Breast epithelium (tissue), 4 donors: ENCODE measurements around the gene EFR3B. TPM values are rescaled to one million over a fixed set of nuclear protein-coding genes. Genes with fewer than 3 reads are reported as not detected.

Experiments used
- DNase-seq, 2 donors: peaks; one replicate each; pipeline ENCODE4 v3.0.0-alpha.2; 2019; ENCODE audit warnings: low spot score in 2 of 2
- H3K27ac ChIP-seq, 2 donors: fragments of 200-600 bp; sonication (generic) in 1 of 2; one replicate each; pipeline ENCODE4 v1.5.1; 2016 to 2019; ENCODE audit warnings: mild to moderate bottlenecking in 1 of 2
- H3K27me3 ChIP-seq, 2 donors: fragments of 200-600 bp; sonication (generic) in 1 of 2; one replicate each; pipeline versions ENCODE4 v1.5.1 to v1.6.0; 2017 to 2019; ENCODE audit warnings: control low read depth in 1 of 2, mild to moderate bottlenecking in 1 of 2
- H3K36me3 ChIP-seq: fragments of 200-600 bp; one replicate; pipeline ENCODE4 v1.5.1; 2019
- H3K4me1 ChIP-seq, 2 donors: fragments of 200-600 bp; sonication (generic); one replicate each; pipeline ENCODE4 v1.5.1; 2016 to 2019; ENCODE audit warnings: control low read depth in 1 of 2
- H3K4me3 ChIP-seq, 3 donors: fragments of 200-600 bp; sonication (generic); 1 replicate in 2 of 3; 2 replicates in 1 of 3; pipeline ENCODE4 v1.5.1; 2016 to 2019; ENCODE audit warnings: mild to moderate bottlenecking in 3 of 3, moderate library complexity in 2 of 3
- H3K9me3 ChIP-seq, 2 donors: fragments of 200-600 bp; sonication (generic) in 1 of 2; one replicate each; pipeline ENCODE4 v1.5.1; 2016 to 2019; ENCODE audit warnings: control low read depth in 1 of 2
- POLR2A ChIP-seq: fragments of 450-650 bp; IDR thresholded peaks from one replicate; pipeline ENCODE4 v1.6.1; 2016; ENCODE audit warnings: antibody characterized with exemption, mild to moderate bottlenecking, moderate library complexity
- POLR2AphosphoS5 ChIP-seq, 3 donors: sonication (generic); formaldehyde crosslinking; IDR thresholded peaks; one replicate each; pipeline ENCODE4 v1.6.1; 2017; ENCODE audit warnings: antibody characterized with exemption in 3 of 3
- intact Hi-C: fragments of 100-400 bp; cut with DNase I; formaldehyde crosslinking; loops from one replicate; pipeline ENCODE4 v1.15.1; 2023; ENCODE audit warnings: low total_unique reads
- total RNA-seq, 3 donors: library from RNA; depleted of rRNA; stranded (reverse); fragments of >200 nt; gene quantifications; one replicate each; pipeline ENCODE4 v1.1.0, GENCODE V29; 2016
- TF ChIP-seq, protein P1 (sequence below), 3 donors: fragments of 450-650 bp; IDR thresholded peaks; one replicate each; pipeline ENCODE4 v1.5.1; 2016 to 2017; ENCODE audit warnings: antibody characterized with exemption in 3 of 3, mild to moderate bottlenecking in 3 of 3, moderate library complexity in 3 of 3

EFR3B gene
- total RNA-seq, 3 donors from 2014 or later: 0.16 to 0.98 (median 0.73) TPM

DNA sequence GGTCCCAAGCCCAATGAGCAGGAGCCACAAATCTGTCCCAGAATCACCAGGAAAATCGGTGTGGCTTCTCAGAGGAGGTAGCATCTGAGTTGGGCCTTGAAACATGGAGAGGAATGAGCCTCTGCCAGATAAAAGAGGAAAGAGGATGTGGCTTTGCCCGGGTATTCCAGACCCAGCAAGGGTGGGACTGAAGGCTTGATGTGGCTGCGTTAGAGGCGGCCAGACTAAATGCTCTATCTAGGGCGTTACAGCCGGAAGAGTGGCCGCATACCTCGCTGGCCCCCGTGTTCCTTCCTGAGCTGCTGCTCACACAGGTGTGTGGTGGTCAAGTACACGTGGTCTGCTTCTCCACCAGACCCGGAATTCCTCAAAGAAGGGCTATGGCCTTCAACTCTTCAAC, 160.4 kb downstream of the EFR3B start:
- intact Hi-C loops: no loop called here
- no peaks in the 10 kb centered on the region for H3K27me3 ChIP-seq
- H3K9me3 ChIP-seq: no peaks in the 10 kb centered on the region
- no peaks in the 10 kb centered on the region for H3K36me3 ChIP-seq
- H3K4me3 ChIP-seq: no peak overlapping the region
- H3K4me1 ChIP-seq: no peaks in the 10 kb centered on the region
- TF ChIP-seq, protein P1, sequence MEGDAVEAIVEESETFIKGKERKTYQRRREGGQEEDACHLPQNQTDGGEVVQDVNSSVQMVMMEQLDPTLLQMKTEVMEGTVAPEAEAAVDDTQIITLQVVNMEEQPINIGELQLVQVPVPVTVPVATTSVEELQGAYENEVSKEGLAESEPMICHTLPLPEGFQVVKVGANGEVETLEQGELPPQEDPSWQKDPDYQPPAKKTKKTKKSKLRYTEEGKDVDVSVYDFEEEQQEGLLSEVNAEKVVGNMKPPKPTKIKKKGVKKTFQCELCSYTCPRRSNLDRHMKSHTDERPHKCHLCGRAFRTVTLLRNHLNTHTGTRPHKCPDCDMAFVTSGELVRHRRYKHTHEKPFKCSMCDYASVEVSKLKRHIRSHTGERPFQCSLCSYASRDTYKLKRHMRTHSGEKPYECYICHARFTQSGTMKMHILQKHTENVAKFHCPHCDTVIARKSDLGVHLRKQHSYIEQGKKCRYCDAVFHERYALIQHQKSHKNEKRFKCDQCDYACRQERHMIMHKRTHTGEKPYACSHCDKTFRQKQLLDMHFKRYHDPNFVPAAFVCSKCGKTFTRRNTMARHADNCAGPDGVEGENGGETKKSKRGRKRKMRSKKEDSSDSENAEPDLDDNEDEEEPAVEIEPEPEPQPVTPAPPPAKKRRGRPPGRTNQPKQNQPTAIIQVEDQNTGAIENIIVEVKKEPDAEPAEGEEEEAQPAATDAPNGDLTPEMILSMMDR (IDR thresholded peaks at IDR 0.05): no peak
- TF ChIP-seq POLR2AphosphoS5 (IDR thresholded peaks at IDR 0.05) (no peak), POLR2A (no peak)
- no peak for DNase-seq
- no peak overlapping the region for H3K27ac ChIP-seq

DNA sequence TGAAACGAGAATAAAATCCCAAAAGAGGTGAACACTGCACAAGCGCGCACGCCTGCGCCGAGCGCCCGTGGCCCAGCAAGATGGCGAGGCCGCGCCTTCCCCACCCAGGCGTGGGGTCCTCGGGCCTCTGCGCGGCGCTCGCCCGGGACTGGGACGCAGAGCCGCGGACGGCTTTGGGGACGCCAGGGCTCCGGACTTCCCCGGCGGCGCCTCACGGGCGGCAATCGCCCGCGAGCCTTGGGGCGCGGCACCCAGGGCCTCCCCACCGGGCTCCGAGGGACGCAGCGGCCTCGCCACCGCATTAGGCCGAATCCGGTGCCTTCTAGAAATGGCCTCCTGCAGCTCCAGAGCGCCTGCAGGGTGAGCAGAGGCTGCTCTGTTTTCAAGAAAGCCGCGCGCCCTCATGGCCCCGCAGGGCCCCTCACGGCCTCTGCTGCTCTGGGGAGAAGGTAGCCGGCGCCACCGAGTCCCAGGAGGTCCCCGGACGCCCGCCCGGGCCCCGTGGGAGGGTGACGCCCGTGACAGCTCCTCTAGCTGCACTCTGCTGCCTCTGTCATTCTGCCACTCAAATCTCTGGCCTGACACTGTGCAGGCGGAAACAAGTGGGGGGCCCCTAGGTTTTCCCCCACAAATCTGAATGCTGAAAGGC, 162.4 kb downstream of the EFR3B start:
- no peaks in the 10 kb centered on the region for H3K36me3 ChIP-seq
- intact Hi-C loops: no loop called here
- H3K27ac ChIP-seq: no peak overlapping the region
- no peaks in the 10 kb centered on the region for H3K9me3 ChIP-seq
- DNase-seq: no peak
- no peak for TF ChIP-seq POLR2A
- no peak for TF ChIP-seq POLR2AphosphoS5 (IDR thresholded peaks at IDR 0.05)
- TF ChIP-seq, protein P1 (IDR thresholded peaks at IDR 0.05): no peak
- peak overlapping the region; percentile 18 to 57 (median 37) for H3K4me3 ChIP-seq
- H3K4me1 ChIP-seq: no peaks in the 10 kb centered on the region
- no peaks in the 10 kb centered on the region for H3K27me3 ChIP-seq

DNA sequence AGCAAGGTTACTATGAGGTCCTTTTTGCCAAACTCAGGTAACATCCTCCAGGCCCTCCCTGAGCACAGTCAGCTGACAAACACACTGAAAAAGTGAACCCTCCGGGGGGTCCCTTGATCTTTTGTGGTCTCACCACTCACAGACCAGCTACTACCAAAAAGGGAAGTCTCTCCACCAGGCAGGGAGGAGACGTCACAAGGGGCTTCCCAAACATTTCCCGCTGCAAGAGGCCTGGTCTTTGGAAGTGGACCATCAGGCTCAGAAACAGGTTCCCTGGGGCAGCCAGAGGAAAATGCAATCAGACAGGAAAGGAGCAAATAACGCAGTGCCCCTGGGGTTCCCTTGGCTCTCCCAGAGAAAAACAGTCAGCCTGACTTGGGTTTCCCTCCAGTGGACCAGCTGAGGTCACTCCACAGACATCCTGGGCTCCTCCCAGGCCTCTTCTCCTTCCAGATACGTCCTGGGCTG, 165.2 kb downstream of the EFR3B start:
- Histone ChIP-seq H3K9me3 (no peaks in the 10 kb centered on the region), H3K27me3 (no peaks in the 10 kb centered on the region), H3K36me3 (no peaks in the 10 kb centered on the region), H3K4me1 (no peaks in the 10 kb centered on the region), H3K27ac (no peak overlapping the region), H3K4me3 (no peak overlapping the region)
- TF ChIP-seq POLR2AphosphoS5 (IDR thresholded peaks at IDR 0.05): no peak
- TF ChIP-seq POLR2A: no peak
- TF ChIP-seq, protein P1 (IDR thresholded peaks at IDR 0.05): no peak
- intact Hi-C loops: no loop called here
- no peak for DNase-seq

Other genes with a start within 250 kb of the EFR3B start
- gene PTRHD1, start 248.7 kb upstream of the EFR3B start, total RNA-seq: 10 to 100 TPM; 19.3 to 38.8 (median 37.9) TPM
- gene CENPO, start 248.7 kb upstream of the EFR3B start, total RNA-seq: 1 to 10 TPM; 1.6 to 4.2 (median 1.8) TPM
- gene ADCY3, start 121.8 kb upstream of the EFR3B start, total RNA-seq: 10 to 100 TPM; 29.3 to 89.1 (median 56.1) TPM
- 10 to 100 TPM in 2 of 3 donors, 1 to 10 TPM in 1; 5.1 to 12.6 (median 10.8) TPM for gene DNAJC27, start 70.1 kb upstream of the EFR3B start, total RNA-seq
- 10 to 100 TPM in 1 of 3 donors, 1 to 10 TPM in 2; 2.8 to 10.7 (median 2.9) TPM for gene POMC, start 126.5 kb downstream of the EFR3B start, total RNA-seq